ENCODE results near the gene DHX32.

Gene DHX32

GRCh38 chr10:125801574-125801973, 79.5 kb downstream of the DHX32 start:
- no peak for DNase-seq

GRCh38 chr10:125799451-125800182, 81.5 kb downstream of the DHX32 start:
- DNase-seq, result no peak

- DNase-seq, result no peak
Measured at GRCh38 chr10:125797994-125798662, 83.0 kb downstream of the DHX32 start.

- DNase-seq, result no peak
Measured at GRCh38 chr10:125797424-125797823, 83.7 kb downstream of the DHX32 start.

GRCh38 chr10:125795637-125796190, 85.4 kb downstream of the DHX32 start:
- no peak for DNase-seq

GRCh38 chr10:125795128-125795527, 86.0 kb downstream of the DHX32 start:
- no peak for DNase-seq

GRCh38 chr10:125792342-125793300, 88.5 kb downstream of the DHX32 start:
- no peak for DNase-seq

GRCh38 chr10:125788156-125789034, 92.7 kb downstream of the DHX32 start:
- no peak for DNase-seq
